SIG-M5 treated with dmso at 0.1 percent for 504 hours (cell line): Measurements from ENCODE around the gene MMP19.
A peak's percentile ranks its signal among the peaks of the same experiment; 100 is the strongest.
"Not testable (repeated sequence)": the region's sequence is repeated elsewhere in the genome, so short reads cannot be mapped to it uniquely, and the experiment has no call there.

ENCODE experiments used
- DNase-seq: peaks from one replicate; lab custom pipeline; 2025; ENCODE audit not compliant: unreplicated experiment; lab: John Stamatoyannopoulos, UW

MMP19 gene

DNA sequence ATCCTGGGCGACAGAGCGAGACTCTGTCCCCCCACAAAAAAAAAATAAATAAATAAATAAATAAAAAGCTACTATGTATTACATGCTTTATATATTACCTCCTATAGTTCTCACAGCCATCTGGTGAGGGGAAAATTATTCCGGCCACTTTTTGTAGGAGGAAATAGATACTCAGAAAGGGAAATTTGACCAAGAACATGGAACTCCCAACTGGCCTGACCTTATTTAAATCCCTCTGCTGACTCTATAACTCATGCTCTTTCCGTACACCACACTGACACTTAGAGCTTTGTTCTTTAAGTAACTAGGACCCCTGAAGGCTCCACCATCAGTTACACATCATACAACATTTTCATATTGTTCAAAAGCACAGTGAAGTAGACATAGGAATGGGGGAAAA lies 2.2 kb upstream of the MMP19 start:
- no peak for DNase-seq

- no peak for DNase-seq
These were observed 695 bp upstream of the MMP19 start for GRCh38 chr12:55843431-55843830.

DNA sequence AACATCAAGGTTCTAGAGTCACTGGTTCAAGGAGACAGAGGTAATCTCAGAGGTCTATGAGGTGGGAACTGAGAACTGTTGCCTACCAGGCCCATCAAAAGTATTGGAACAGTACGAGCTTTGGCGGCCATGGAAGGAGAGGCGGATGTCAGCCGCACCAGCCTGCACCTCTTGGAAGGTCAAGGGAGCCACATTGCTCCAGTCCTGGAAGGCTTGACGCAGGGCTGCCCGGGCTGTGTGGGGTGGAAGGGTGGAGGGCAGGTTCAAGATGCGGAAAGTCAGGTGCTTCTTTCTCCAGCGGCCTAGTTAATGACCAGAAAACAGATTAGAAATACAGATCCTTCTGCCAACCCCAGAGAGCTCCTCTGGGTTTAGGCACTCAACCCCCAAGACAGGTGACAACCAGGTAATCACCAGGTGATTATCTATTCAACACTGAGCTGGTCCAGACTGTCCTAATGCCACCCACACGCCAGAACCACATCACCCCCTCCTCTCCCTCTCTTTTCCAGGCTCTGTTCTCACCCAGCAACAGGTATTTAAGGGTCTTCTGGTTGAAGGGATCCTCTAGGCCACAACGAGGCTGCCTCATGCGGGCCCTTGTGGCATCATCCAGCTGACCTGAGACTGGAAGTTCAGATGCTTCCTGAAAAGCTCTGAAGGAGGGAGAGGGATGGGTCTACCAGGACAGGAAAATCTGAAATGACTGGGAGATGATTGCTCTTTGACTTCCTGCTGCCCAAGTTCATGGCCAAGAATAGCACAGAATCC lies 2.0 kb downstream of the MMP19 start:
- DNase-seq: no peak

DNA sequence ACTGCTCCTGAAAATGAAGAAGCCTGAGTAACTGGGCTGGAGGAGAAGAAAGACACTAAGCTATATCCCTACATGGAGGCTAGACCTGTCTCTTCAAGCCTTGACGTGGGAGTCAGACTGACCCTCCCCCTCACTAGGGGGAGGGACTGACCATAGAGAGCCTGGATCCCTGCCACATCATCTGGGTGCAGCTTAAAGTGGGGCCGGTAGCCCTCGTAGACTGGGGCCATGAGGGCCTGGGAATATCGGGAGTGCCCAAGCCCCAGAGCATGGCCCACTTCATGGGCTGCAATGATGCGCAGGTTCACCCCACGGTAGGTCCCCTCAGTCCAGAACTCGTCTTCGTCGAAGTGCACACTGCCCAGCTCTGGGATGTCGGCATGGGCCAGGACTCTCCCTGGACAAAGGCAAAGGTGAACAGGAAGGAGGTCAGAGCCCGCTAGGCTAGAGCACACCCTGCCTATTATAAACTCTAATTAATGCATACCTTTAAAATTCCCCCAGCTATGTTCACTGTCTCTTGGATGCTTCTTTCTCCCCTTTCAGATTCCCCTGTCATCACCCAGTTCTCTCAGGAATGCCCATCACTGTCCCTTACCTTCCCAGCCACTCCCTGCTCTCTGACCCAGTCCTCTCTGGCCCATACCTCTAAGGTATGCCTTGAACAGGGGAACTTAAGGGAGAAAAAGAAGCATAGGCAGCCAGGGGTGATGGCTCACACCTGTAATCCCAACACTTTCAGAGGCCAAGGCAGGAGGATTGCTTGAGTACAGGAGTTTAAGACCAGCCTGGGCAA lies 3.2 kb downstream of the MMP19 start:
- no peak for DNase-seq

GRCh38 chr12:55838361-55838760 lies 4.4 kb downstream of the MMP19 start:
- no peak for DNase-seq

GRCh38 chr12:55834400-55834799 lies 8.3 kb downstream of the MMP19 start:
- DNase-seq: not testable (repeated sequence)

DNA sequence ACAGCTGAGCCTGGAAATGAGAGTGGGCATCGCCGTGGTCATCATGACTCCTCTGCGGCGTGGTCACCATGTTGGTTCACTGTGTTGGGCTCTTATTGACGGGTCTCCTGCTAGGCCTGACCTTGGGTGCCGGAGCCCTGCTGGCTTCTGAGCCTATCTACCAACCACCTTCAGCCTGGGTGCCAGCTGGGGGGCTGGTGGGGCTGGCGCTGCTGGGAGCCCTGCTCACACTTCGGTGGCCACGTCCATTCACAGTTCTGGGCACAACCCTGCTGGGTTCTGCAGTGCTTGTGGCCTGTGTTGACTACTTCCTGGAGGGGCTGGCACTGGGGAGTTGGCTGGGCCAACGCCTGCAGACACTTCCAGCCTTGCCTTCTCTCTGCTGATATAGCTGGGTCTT lies 9.7 kb downstream of the MMP19 start:
- DNase-seq: no peak

- DNase-seq: no peak
These were observed 11.3 kb downstream of the MMP19 start for GRCh38 chr12:55831447-55831815.

DNA sequence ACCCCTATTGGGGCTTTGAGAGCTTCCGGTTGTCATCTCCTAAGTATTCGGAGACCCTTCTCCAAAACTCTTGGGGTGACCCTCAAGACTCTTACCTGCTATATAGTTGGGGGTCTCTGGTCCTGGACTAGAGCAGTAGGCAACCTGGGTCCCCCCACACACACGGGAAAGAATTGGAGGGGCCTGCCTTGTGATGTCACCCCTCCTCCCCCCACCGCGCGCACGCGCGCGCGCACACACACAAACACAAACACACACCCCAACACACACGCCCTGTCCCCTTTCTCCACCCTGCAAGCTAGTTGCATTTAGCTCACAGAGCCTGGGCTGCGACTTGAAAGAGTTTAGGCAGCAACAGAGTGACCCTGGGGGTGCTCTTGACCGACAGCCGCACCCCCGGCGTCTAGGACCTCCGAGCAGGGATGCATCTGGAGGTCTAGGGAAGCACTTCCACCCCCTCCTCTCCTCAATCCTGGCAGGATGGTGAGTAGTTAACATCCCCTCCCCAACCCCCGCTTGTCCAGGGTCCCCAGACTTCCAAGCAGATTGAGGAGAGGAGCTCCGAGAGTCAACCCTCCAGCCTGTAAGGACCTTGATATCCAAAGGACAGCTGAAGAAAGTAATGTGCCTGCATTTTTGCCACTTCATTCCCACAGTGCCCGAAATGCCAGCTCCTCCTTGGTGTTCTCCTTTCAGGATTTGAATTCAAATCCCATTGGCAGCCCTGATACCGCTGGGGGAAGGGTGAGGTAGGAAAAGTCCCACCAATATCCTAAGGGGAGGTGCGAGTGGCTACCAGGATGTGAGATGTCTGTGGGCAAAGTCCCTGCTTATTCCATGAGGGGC lies 11.9 kb downstream of the MMP19 start:
- DNase-seq: peak; percentile 20

DNA sequence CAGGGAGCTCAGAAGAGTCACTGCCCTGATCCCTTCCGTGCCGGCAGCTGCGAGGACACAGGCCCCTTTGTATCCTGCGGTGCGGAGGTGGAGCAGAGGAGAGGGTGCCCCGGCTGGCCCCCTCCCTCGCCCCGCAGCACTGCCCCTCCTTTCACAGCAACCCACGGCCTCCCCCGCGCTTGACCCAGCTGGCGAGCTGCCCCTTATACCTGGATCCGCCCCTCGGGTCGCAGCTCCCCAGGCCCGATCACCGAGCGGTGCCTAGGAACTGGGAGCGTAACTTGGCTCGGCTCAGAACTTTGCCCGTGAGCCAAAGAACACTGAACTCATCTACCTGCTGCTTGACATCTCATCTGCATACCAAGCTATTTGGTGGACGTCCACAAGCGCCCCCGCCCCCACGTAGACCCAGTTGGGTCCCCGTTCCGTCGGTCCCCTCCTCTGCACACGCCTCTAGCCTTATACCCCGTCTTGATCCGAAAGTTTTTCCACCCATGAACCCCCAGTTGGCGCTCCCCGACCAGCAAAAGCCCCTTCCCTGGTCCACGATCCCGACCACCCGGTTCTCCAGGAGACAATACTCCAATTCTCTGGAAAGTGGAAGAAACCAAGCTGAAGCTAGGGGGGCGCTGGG lies 12.7 kb downstream of the MMP19 start:
- peak; percentile 69 for DNase-seq

DNA sequence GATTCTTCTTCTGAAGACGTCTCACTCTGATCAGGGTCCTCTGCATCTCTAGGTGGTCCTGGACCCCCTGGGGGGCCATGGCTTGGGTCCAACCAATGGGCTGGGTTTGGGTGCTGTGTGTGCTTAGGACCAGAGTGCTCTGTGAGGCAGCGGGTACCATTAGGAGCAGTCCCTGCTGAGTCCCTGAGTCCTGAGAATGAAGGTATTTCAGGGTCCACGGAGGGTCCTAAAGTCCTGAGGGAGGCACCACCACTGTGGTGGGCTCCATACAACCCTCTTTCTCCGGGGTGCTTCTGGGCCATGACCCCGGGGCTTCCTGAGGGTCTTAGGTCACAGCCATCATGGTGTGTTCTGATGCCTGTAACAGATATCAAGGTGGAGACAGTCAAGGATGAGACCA lies 14.4 kb downstream of the MMP19 start:
- DNase-seq: no peak

- no peak for DNase-seq
These were observed 14.9 kb downstream of the MMP19 start for GRCh38 chr12:55827806-55828205.

- DNase-seq: no peak
These were observed 18.0 kb downstream of the MMP19 start for GRCh38 chr12:55824726-55825125.

GRCh38 chr12:55823419-55823818 lies 19.3 kb downstream of the MMP19 start:
- no peak for DNase-seq

GRCh38 chr12:55822228-55822627 lies 20.5 kb downstream of the MMP19 start:
- DNase-seq: no peak

GRCh38 chr12:55820679-55821078 lies 22.1 kb downstream of the MMP19 start:
- DNase-seq: no peak

DNA sequence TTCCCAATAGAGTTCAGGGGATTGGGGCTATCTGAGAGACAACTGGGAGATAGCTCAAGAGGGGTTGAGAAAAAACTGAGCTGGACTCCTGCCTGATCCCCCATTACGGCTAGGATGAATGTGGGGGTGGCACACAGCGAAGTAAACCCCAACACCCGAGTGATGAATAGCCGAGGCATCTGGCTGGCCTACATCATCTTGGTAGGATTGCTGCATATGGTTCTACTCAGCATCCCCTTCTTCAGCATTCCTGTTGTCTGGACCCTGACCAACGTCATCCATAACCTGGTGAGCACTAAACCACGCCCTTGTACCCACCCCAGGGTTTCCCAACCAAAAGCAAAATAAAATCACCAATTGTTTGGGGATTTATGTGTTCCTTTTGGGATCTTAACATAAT lies 23.9 kb downstream of the MMP19 start:
- DNase-seq: no peak

- DNase-seq: peak; percentile 86
These were observed 24.5 kb downstream of the MMP19 start for GRCh38 chr12:55818140-55818728.

DNA sequence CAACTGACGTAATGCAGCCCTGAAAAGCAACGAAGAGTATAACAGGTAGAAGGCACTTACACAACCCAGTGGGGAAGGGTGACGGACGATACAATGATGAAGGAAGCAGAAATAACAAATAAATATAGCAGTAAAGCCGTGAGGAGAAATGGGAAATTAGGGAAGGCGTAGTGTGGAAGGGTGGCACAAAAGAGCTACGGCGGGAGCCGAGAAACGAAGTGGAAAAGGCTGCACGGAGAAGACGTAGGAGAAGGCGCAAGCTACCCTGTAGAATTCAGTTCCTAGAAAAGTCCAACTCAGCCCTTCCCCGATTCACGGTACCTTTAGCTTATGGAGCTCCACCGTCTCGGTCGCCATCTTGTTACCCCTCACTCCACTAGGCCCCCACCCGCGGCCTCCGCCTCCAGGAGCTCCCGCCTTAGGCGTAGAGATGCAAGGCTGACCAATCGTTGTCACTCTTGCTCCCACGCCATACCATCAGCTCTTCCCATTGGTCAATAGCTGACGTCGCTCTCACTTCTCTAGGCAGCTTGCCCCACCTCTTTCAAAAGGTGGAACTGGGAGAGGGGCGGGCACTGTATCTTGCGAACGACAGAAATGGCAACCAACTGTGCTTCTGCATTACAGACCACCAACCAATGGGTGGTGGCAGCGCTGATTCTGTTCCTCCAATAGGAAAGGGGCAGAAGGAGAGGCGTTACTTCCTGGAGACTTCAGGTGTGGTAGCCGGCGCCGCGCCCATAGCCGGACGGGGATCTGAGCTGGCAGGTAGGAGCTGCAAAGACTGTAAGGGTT lies 25.2 kb downstream of the MMP19 start, which contains the start of the genes ORMDL2 and SARNP:
ORMDL2 (plus strand) TSS at position 697 of the 795 bp plus-strand sequence. CDS start 959 bp downstream, outside the sequence.
SARNP (minus strand) TSS at position 380 of the 795 bp plus-strand sequence; CDS start at position 357, 23 bp downstream.
- peak; percentile 100 for DNase-seq
